HepG2 (cell line): ENCODE results near the gene HTD2. TPM values are rescaled to one million over a fixed set of nuclear protein-coding genes. Genes with fewer than 3 reads are reported as not detected.

ENCODE experiments used
- ATAC-seq: fragments of 200-7000 bp; cut with Tn5 transposase; 3 replicates; pipeline ENCODE4 v1.9.1; 2020; ENCODE audit warnings: mild to moderate bottlenecking, moderate library complexity
- BruUV-seq: library from RNA; stranded (reverse); fragments of 400-500 nt; replicated peaks from 2 replicates; lab custom pipeline; 2021; lab: Mats Ljungman, UMichigan
- CTCF ChIA-PET: fragments of 300-600 bp; formaldehyde crosslinking; extraction: SDS; loops from one replicate; lab custom pipeline; 2021; ENCODE audit warnings: low total read pairs, inconsistent platforms, low intra/inter-chr PET ratio; lab: Yijun Ruan, JAX
- POLR2A ChIA-PET: fragments of 350-600 bp; sonication (Branson Sonifier 250); formaldehyde crosslinking; loops from one replicate; lab custom pipeline; 2020; ENCODE audit warnings: antibody characterized with exemption, inconsistent platforms; lab: Yijun Ruan, JAX
- DNase-seq: peaks from one replicate; pipeline ENCODE4 v3.0.0-alpha.2; 2015; ENCODE audit warnings: low spot score
- FAIRE-seq: peaks from 3 replicates; lab custom pipeline; 2011; peaks lifted over from hg19 to GRCh38; lab: Jason Lieb, UNC
- H2AFZ ChIP-seq: one replicate; pipeline ENCODE4 v1.6.1; 2011; ENCODE audit warnings: low read length, inconsistent platforms
- H3K27ac ChIP-seq: fragments of 300-600 bp; 3 replicates; pipeline ENCODE4 v1.8.0; 2011; ENCODE audit warnings: mixed run types, mild to moderate bottlenecking, mixed read lengths, low read length, inconsistent platforms; ENCODE audit not compliant: insufficient read depth; ENCODE audit errors: extremely low read length
- H3K27me3 ChIP-seq, 2 experiments: fragments of 200-600 bp in 1 of 2; 2 replicates in 1 of 2; 3 replicates in 1 of 2; pipeline versions ENCODE4 v1.6.0 to v1.8.0; 2011; ENCODE audit warnings: low read length in 2 of 2, mild to moderate bottlenecking in 2 of 2, moderate library complexity in 2 of 2, inconsistent platforms in 1 of 2; ENCODE audit not compliant: insufficient read depth in 2 of 2, control insufficient read depth in 1 of 2
- H3K36me3 ChIP-seq, 2 experiments: fragments of 200-600 bp in 1 of 2; replicated peaks in 1 of 2; 2 replicates in 1 of 2; 3 replicates in 1 of 2; pipeline versions ENCODE4 v1.5.1 to v1.8.0; 2011; ENCODE audit warnings: low read length in 2 of 2, inconsistent platforms in 1 of 2; ENCODE audit not compliant: insufficient read depth in 2 of 2, control insufficient read depth in 1 of 2
- H3K4me1 ChIP-seq: 2 replicates; pipeline ENCODE4 v1.5.1; 2012; ENCODE audit warnings: low read length, inconsistent platforms; ENCODE audit not compliant: insufficient read depth
- H3K4me2 ChIP-seq: 2 replicates; pipeline ENCODE4 v1.6.0; 2011; ENCODE audit warnings: low read depth, low read length, inconsistent platforms
- H3K4me3 ChIP-seq, 3 experiments: fragments of 200-600 bp in 1 of 3; sonication (generic), shearing (Covaris generic) in 1 of 3; replicated peaks in 1 of 3; 2 replicates each; pipeline ENCODE4 v1.5.1; 2011 to 2016; ENCODE audit warnings: low read length in 3 of 3, inconsistent platforms in 2 of 3, low read depth in 2 of 3, mild to moderate bottlenecking in 2 of 3, control low read depth in 1 of 3, mixed read lengths in 1 of 3; ENCODE audit not compliant: insufficient read depth in 1 of 3
- H3K79me2 ChIP-seq: one replicate; pipeline ENCODE4 v1.6.1; 2011; ENCODE audit warnings: low read length, inconsistent platforms; ENCODE audit not compliant: insufficient read depth
- H3K9ac ChIP-seq: 2 replicates; pipeline ENCODE4 v1.6.0; 2011; ENCODE audit warnings: mild to moderate bottlenecking, low read depth, low read length, inconsistent platforms; ENCODE audit not compliant: insufficient read depth
- H3K9me3 ChIP-seq: 2 replicates; pipeline ENCODE4 v1.5.1; 2012; ENCODE audit warnings: mild to moderate bottlenecking, low read length
- H4K20me1 ChIP-seq: 2 replicates; pipeline ENCODE4 v1.6.0; 2011; ENCODE audit warnings: inconsistent platforms, mild to moderate bottlenecking, low read length, moderate library complexity; ENCODE audit not compliant: insufficient read depth
- CC2D1A ChIP-seq: sonication (generic); formaldehyde crosslinking; IDR thresholded peaks from 2 replicates; pipeline ENCODE4 v1.8.1; 2023; ENCODE audit warnings: mild to moderate bottlenecking, missing genetic modification reagents
- GABPA ChIP-seq, 2 experiments: IDR thresholded peaks; 2 replicates each; pipeline ENCODE4 v1.6.1; 2011 to 2016; ENCODE audit warnings: low read depth in 2 of 2, low read length in 1 of 2, missing biosample characterization in 1 of 2, missing genetic modification characterization in 1 of 2
- HHEX ChIP-seq: IDR thresholded peaks from 2 replicates; pipeline ENCODE4 v1.6.1; 2016; ENCODE audit warnings: control low read depth
- POLR2AphosphoS2 ChIP-seq: IDR thresholded peaks from 2 replicates; pipeline ENCODE4 v1.6.1; 2011; ENCODE audit warnings: low read depth, low read length, improper control_type of control experiment
- RBFOX2 ChIP-seq: fragments of 200-400 bp; formaldehyde crosslinking; IDR thresholded peaks from 2 replicates; pipeline ENCODE4 v1.6.1; 2017; ENCODE audit warnings: low read depth, mild to moderate bottlenecking, low read length
- TBX3 ChIP-seq: fragments of 450-650 bp; IDR thresholded peaks from 2 replicates; pipeline ENCODE4 v1.6.1; 2017; ENCODE audit warnings: antibody characterized with exemption, mild to moderate bottlenecking, inconsistent platforms, borderline replicate concordance
- ZNF12 ChIP-seq: sonication (generic); formaldehyde crosslinking; IDR thresholded peaks from 2 replicates; pipeline ENCODE4 v1.5.0; 2020; ENCODE audit warnings: missing genetic modification reagents
- ZNF781 ChIP-seq: sonication (generic); formaldehyde crosslinking; IDR thresholded peaks from 2 replicates; pipeline ENCODE4 v1.5.1; 2020; ENCODE audit warnings: borderline replicate concordance, mild to moderate bottlenecking, missing genetic modification reagents; ENCODE audit errors: not compliant biosample characterization
- WGBS: methylation state at CpG from one replicate; pipeline ENCODE4 v1.1.6; 2017; ENCODE audit warnings: low lambda C conversion rate; 5-methylcytosine and 5-hydroxymethylcytosine counted together
- in situ Hi-C: cut with HindIII; loops from 2 replicates; pipeline ENCODE4 v1.10.0; 2017; ENCODE audit warnings: low pct_unique_long_range_greater_than_20kb; ENCODE audit not compliant: extremely low pct_ligation_motif_present
- intact Hi-C: fragments of 100-400 bp; cut with micrococcal nuclease; formaldehyde crosslinking; loops from one replicate; pipeline ENCODE4 v1.10.0; 2022; ENCODE audit not compliant: unreplicated experiment
- polyA plus RNA-seq, 8 experiments: library from polyadenylated mRNA; depleted of rRNA in 3 of 8; stranded (reverse) in 7 of 8; unstranded in 1 of 8; fragments of >200 nt; fragmentation: Illumina TruSeq in 4 of 8; extraction: Trizol in 4 of 8; gene quantifications; 2 replicates each; pipeline versions ENCODE4 v1.2.1 to v1.2.3, GENCODE V29; 2011 to 2016; ENCODE audit warnings: low read depth in 4 of 8, missing spikeins in 1 of 8, mixed read lengths in 1 of 8; ENCODE audit not compliant: insufficient read depth in 1 of 8
- total RNA-seq, 5 experiments: library from RNA; depleted of rRNA; stranded (reverse); fragments of >200 nt; fragmentation: Illumina TruSeq; extraction: Trizol; gene quantifications; 2 replicates each; pipeline ENCODE4 v1.2.3, GENCODE V29; 2016; ENCODE audit warnings: low read depth in 1 of 5
- TF ChIP-seq, protein P1 (sequence below): sonication (generic); formaldehyde crosslinking; IDR thresholded peaks from 2 replicates; pipeline ENCODE4 v1.4.0; 2020; ENCODE audit warnings: missing genetic modification reagents, borderline replicate concordance
- TF ChIP-seq, protein P2 (sequence below): IDR thresholded peaks from 2 replicates; pipeline ENCODE4 v1.6.1; 2012; ENCODE audit warnings: low read length, improper control_type of control experiment
- TF ChIP-seq, protein P3 (sequence below): sonication (generic); formaldehyde crosslinking; IDR thresholded peaks from 2 replicates; pipeline ENCODE4 v1.5.0; 2020; ENCODE audit warnings: mild to moderate bottlenecking, missing genetic modification reagents

The HTD2 gene
- total and polyA plus RNA-seq, 2 of the 13 experiments (the other 11 are each of a cell fraction or from before 2014, with no cell fraction given), result 8.6 to 13.7 TPM

DNA sequence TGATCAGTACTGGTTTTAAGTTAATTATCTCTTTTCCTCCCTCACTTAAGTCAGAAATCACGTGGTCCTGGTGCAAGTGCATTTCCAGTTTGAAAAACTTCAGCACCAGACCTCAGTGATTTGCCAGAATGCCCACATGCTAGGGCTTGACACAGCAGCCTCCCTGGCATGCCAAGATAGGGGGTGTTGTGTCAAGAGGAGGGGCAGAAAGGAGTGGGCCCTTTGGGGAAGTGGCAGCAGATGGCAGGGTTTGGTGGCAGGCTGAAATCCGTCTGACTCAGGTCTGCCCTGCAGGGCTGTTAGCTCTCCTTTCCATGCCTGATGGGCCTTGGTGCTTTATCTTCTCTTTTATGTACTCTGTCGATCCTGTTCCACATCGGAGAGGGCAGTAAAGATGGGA lies 49.7 kb downstream of the HTD2 start (continued):
- TF ChIP-seq, protein P1, sequence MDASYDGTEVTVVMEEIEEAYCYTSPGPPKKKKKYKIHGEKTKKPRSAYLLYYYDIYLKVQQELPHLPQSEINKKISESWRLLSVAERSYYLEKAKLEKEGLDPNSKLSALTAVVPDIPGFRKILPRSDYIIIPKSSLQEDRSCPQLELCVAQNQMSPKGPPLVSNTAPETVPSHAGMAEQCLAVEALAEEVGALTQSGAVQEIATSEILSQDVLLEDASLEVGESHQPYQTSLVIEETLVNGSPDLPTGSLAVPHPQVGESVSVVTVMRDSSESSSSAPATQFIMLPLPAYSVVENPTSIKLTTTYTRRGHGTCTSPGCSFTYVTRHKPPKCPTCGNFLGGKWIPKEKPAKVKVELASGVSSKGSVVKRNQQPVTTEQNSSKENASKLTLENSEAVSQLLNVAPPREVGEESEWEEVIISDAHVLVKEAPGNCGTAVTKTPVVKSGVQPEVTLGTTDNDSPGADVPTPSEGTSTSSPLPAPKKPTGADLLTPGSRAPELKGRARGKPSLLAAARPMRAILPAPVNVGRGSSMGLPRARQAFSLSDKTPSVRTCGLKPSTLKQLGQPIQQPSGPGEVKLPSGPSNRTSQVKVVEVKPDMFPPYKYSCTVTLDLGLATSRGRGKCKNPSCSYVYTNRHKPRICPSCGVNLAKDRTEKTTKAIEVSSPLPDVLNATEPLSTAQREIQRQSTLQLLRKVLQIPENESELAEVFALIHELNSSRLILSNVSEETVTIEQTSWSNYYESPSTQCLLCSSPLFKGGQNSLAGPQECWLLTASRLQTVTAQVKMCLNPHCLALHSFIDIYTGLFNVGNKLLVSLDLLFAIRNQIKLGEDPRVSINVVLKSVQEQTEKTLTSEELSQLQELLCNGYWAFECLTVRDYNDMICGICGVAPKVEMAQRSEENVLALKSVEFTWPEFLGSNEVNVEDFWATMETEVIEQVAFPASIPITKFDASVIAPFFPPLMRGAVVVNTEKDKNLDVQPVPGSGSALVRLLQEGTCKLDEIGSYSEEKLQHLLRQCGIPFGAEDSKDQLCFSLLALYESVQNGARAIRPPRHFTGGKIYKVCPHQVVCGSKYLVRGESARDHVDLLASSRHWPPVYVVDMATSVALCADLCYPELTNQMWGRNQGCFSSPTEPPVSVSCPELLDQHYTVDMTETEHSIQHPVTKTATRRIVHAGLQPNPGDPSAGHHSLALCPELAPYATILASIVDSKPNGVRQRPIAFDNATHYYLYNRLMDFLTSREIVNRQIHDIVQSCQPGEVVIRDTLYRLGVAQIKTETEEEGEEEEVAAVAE (CRISPR knock-in tag), result no peak

DNA sequence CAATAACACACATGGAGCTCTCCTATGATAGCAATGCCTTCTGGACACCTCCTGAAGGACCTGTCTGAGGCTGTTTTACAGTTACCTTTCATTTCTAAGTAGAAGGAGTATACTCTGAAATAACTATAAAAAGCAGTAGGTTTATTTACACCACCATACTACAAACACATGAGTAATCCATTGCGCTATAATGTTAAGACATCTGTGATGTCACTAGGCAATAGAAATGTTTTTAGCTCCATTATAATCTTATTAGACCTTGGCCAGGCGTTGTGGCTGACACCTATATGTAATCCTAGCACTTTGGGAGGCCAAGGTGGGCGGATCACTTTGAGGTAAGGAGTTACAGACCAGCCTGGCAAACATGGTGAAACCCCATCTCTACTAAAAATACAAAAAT lies 51.1 kb downstream of the HTD2 start:
- H3K4me2 ChIP-seq, result no peak overlapping the region
- no peak overlapping the region for H3K27ac ChIP-seq
- POLR2A ChIA-PET, result no interaction called here
- DNase-seq, result no peak
- no peak for ATAC-seq
- H3K79me2 ChIP-seq, result no peaks in the 10 kb centered on the region
- TF ChIP-seq, protein P2, sequence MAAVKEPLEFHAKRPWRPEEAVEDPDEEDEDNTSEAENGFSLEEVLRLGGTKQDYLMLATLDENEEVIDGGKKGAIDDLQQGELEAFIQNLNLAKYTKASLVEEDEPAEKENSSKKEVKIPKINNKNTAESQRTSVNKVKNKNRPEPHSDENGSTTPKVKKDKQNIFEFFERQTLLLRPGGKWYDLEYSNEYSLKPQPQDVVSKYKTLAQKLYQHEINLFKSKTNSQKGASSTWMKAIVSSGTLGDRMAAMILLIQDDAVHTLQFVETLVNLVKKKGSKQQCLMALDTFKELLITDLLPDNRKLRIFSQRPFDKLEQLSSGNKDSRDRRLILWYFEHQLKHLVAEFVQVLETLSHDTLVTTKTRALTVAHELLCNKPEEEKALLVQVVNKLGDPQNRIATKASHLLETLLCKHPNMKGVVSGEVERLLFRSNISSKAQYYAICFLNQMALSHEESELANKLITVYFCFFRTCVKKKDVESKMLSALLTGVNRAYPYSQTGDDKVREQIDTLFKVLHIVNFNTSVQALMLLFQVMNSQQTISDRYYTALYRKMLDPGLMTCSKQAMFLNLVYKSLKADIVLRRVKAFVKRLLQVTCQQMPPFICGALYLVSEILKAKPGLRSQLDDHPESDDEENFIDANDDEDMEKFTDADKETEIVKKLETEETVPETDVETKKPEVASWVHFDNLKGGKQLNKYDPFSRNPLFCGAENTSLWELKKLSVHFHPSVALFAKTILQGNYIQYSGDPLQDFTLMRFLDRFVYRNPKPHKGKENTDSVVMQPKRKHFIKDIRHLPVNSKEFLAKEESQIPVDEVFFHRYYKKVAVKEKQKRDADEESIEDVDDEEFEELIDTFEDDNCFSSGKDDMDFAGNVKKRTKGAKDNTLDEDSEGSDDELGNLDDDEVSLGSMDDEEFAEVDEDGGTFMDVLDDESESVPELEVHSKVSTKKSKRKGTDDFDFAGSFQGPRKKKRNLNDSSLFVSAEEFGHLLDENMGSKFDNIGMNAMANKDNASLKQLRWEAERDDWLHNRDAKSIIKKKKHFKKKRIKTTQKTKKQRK, result no peak
- TF ChIP-seq, protein P3, sequence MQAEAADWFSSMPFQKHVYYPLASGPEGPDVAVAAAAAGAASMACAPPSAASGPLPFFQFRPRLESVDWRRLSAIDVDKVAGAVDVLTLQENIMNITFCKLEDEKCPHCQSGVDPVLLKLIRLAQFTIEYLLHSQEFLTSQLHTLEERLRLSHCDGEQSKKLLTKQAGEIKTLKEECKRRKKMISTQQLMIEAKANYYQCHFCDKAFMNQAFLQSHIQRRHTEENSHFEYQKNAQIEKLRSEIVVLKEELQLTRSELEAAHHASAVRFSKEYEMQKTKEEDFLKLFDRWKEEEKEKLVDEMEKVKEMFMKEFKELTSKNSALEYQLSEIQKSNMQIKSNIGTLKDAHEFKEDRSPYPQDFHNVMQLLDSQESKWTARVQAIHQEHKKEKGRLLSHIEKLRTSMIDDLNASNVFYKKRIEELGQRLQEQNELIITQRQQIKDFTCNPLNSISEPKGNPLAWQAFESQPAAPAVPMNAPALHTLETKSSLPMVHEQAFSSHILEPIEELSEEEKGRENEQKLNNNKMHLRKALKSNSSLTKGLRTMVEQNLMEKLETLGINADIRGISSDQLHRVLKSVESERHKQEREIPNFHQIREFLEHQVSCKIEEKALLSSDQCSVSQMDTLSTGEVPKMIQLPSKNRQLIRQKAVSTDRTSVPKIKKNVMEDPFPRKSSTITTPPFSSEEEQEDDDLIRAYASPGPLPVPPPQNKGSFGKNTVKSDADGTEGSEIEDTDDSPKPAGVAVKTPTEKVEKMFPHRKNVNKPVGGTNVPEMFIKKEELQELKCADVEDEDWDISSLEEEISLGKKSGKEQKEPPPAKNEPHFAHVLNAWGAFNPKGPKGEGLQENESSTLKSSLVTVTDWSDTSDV, result no peak
- TF ChIP-seq RBFOX2 (no peak), GABPA (IDR thresholded peaks at IDR 0.05; ENCODE audit: low read depth, low read length) (no peak), GABPA (CRISPR knock-in tag; IDR thresholded peaks at IDR 0.05; ENCODE audit: low read depth) (no peak), CC2D1A (CRISPR knock-in tag) (no peak), ZNF781 (CRISPR knock-in tag) (no peak), TBX3 (no peak), HHEX (CRISPR knock-in tag) (no peak), ZNF12 (CRISPR knock-in tag) (no peak), POLR2AphosphoS2 (no peak)
- no peaks in the 10 kb centered on the region for H3K9me3 ChIP-seq
- H3K36me3 ChIP-seq, result no peaks in the 10 kb centered on the region
- no TSS peak for BruUV-seq
- H3K27me3 ChIP-seq, result no peaks in the 10 kb centered on the region
- H3K4me1 ChIP-seq, result no peaks in the 10 kb centered on the region
- 0 out of 2 replicates have a peak, but pooled peaks cover 4% of the 10 kb centered on the region for H4K20me1 ChIP-seq
- in situ Hi-C loops (no loop called here), intact Hi-C loops (no loop called here)
- H3K9ac ChIP-seq, result no peak overlapping the region
- WGBS, result 100% methylated on average over 3 of the region's 3 CpGs
- CTCF ChIA-PET, result no interaction called here
- no peak overlapping the region for H3K4me3 ChIP-seq
- FAIRE-seq, result no peak
- no peak overlapping the region for H2AFZ ChIP-seq
